Tibial artery (tissue), 4 donors: ENCODE data around the gene TFB1M.
"Not testable (repeated sequence)": the region's sequence is repeated elsewhere in the genome, so short reads cannot be mapped to it uniquely, and the experiment has no call there.

Source experiments
- DNase-seq, 2 donors: peaks; one replicate each; pipeline ENCODE4 v3.0.0-alpha.2; 2019
- H3K27ac ChIP-seq, 2 donors: fragments of 200-600 bp; sonication (generic) in 1 of 2; 1 replicate in 1 of 2; 2 replicates in 1 of 2; pipeline ENCODE4 v1.5.1; 2018 to 2019; ENCODE audit warnings: mild to moderate bottlenecking in 1 of 2
- H3K27me3 ChIP-seq, 2 donors: fragments of 200-600 bp; sonication (generic) in 1 of 2; one replicate each; pipeline versions ENCODE4 v1.5.1 to v1.6.0; 2016 to 2019
- H3K36me3 ChIP-seq, 3 donors: fragments of 200-600 bp; sonication (generic) in 2 of 3; one replicate each; pipeline ENCODE4 v1.5.1; 2016 to 2019; ENCODE audit warnings: mild to moderate bottlenecking in 2 of 3
- H3K4me1 ChIP-seq, 4 donors: fragments of 200-600 bp; sonication (generic) in 2 of 4; 1 replicate in 3 of 4; 2 replicates in 1 of 4; pipeline ENCODE4 v1.5.1; 2016 to 2019
- H3K4me3 ChIP-seq, 2 donors: fragments of 200-600 bp; sonication (generic) in 1 of 2; 1 replicate in 1 of 2; 2 replicates in 1 of 2; pipeline ENCODE4 v1.5.1; 2018 to 2019; ENCODE audit warnings: mild to moderate bottlenecking in 2 of 2
- H3K9me3 ChIP-seq, 3 donors: fragments of 200-600 bp; sonication (generic) in 1 of 3; one replicate each; pipeline ENCODE4 v1.5.1; 2016 to 2019
- CTCF ChIP-seq, 2 experiments: fragments of 200-600 bp in 1 of 2; fragments of 450-650 bp in 1 of 2; IDR thresholded peaks; one replicate each; pipeline ENCODE4 v1.5.1; 2017 to 2019; ENCODE audit warnings: antibody characterized with exemption in 2 of 2, mild to moderate bottlenecking in 1 of 2, moderate library complexity in 1 of 2
- intact Hi-C: fragments of 100-400 bp; cut with DNase I; formaldehyde crosslinking; loops from one replicate; pipeline ENCODE4 v1.15.0; 2023; ENCODE audit warnings: low total_unique reads

Gene TFB1M

GRCh38 chr6:155314092-155314772, at the start of gene TFB1M:
TFB1M (minus strand) TSS chr6:155314484; CDS start chr6:155314428, 56 bp downstream.
- TF ChIP-seq CTCF (IDR thresholded peaks at IDR 0.05) = no peak
- Histone ChIP-seq H3K36me3 (peaks cover 0 to 3% (median 0%) of the 10 kb centered on the region in 3 donors), H3K4me3 (peak within 1 kb of the TSS; percentile 86 to 90), H3K27me3 (no peaks in the 10 kb centered on the region), H3K4me1 (peaks cover 0 to 12% (median 0%) of the 10 kb centered on the region in 4 donors), H3K27ac (peak within 1 kb of the TSS; percentile 79 to 85), H3K9me3 (no peaks in the 10 kb centered on the region)
- intact Hi-C loops = no loop called here
- peak; percentile 97 to 99 for DNase-seq

- H3K36me3 ChIP-seq, H3K4me1 ChIP-seq, H3K27ac ChIP-seq, H3K4me3 ChIP-seq, DNase-seq, H3K9me3 ChIP-seq, intact Hi-C loops, H3K27me3 ChIP-seq: not testable (repeated sequence)
Observed at GRCh38 chr6:155364021-155364420, 49.7 kb upstream of the TFB1M start.

GRCh38 chr6:155362968-155363632, 48.8 kb upstream of the TFB1M start:
- H3K4me3 ChIP-seq, H3K36me3 ChIP-seq, H3K27me3 ChIP-seq, intact Hi-C loops, H3K9me3 ChIP-seq, DNase-seq, H3K4me1 ChIP-seq, H3K27ac ChIP-seq: not testable (repeated sequence)

GRCh38 chr6:155354167-155354566, 39.9 kb upstream of the TFB1M start:
- Histone ChIP-seq H3K4me3 (no peak overlapping the region), H3K27me3 (no peaks in the 10 kb centered on the region), H3K27ac (no peak overlapping the region), H3K4me1 (no peaks in the 10 kb centered on the region), H3K36me3 (no peaks in the 10 kb centered on the region), H3K9me3 (peaks cover 0 to 12% (median 12%) of the 10 kb centered on the region in 3 donors)
- intact Hi-C loops = no loop called here
- DNase-seq = no peak
- TF ChIP-seq CTCF (IDR thresholded peaks at IDR 0.05) = no peak

GRCh38 chr6:155352811-155353210, 38.5 kb upstream of the TFB1M start:
- Histone ChIP-seq H3K36me3 (no peaks in the 10 kb centered on the region), H3K27me3 (no peaks in the 10 kb centered on the region), H3K9me3 (peaks cover 0 to 12% (median 12%) of the 10 kb centered on the region in 3 donors), H3K27ac (no peak overlapping the region), H3K4me1 (no peaks in the 10 kb centered on the region), H3K4me3 (no peak overlapping the region)
- DNase-seq = no peak
- no peak for TF ChIP-seq CTCF (IDR thresholded peaks at IDR 0.05)
- intact Hi-C loops = no loop called here

GRCh38 chr6:155352130-155352420, 37.8 kb upstream of the TFB1M start:
- Histone ChIP-seq H3K27me3 (no peaks in the 10 kb centered on the region), H3K4me3 (no peak overlapping the region), H3K4me1 (no peaks in the 10 kb centered on the region), H3K9me3 (peaks cover 0 to 18% (median 15%) of the 10 kb centered on the region in 3 donors), H3K36me3 (no peaks in the 10 kb centered on the region), H3K27ac (no peak overlapping the region)
- intact Hi-C loops = no loop called here
- TF ChIP-seq CTCF (IDR thresholded peaks at IDR 0.05) = no peak
- no peak for DNase-seq
